H1 (cell line): ENCODE data around the gene ATG16L2. TPM values are rescaled to one million over a fixed set of nuclear protein-coding genes. Genes with fewer than 3 reads are reported as not detected.
"Not testable (repeated sequence)": the region's sequence is repeated elsewhere in the genome, so short reads cannot be mapped to it uniquely, and the experiment has no call there.

ENCODE experiments used
- CTCF ChIA-PET: fragments of 300-600 bp; sonication (Branson Sonifier 250); formaldehyde crosslinking; loops from one replicate; lab custom pipeline; 2021; ENCODE audit not compliant: partially characterized antibody; lab: Charles Lee
- POLR2A ChIA-PET: fragments of 300-600 bp; sonication (Branson Sonifier 250); formaldehyde crosslinking; loops from one replicate; lab custom pipeline; 2021; ENCODE audit warnings: inconsistent platforms; ENCODE audit not compliant: partially characterized antibody; lab: Charles Lee
- DNase-seq, 2 experiments: peaks; one replicate each; pipeline versions ENCODE4 v3.0.0 to v3.0.0-alpha.2; 2010 to 2022; ENCODE audit warnings: low spot score in 2 of 2, low read depth in 1 of 2, mixed read lengths in 1 of 2
- FAIRE-seq: peaks from 2 replicates; lab custom pipeline; 2011; peaks lifted over from hg19 to GRCh38; lab: Jason Lieb, UNC
- H2AFZ ChIP-seq: 2 replicates; pipeline ENCODE4 v1.8.1; 2012; ENCODE audit warnings: low read length, inconsistent platforms
- H2AK5ac ChIP-seq: 2 replicates; pipeline ENCODE4 v1.6.1; 2013; ENCODE audit warnings: low read depth, low read length
- H2BK120ac ChIP-seq: replicated peaks from 2 replicates; pipeline ENCODE3; 2013; ENCODE audit warnings: low read depth, low read length, inconsistent platforms
- H2BK12ac ChIP-seq: 2 replicates; pipeline ENCODE4 v1.6.1; 2013; ENCODE audit warnings: low read depth, low read length
- H2BK15ac ChIP-seq: 2 replicates; pipeline ENCODE4 v1.6.1; 2013; ENCODE audit warnings: low read length
- H2BK20ac ChIP-seq: 2 replicates; pipeline ENCODE4 v1.6.1; 2013; ENCODE audit warnings: low read length
- H2BK5ac ChIP-seq: 2 replicates; pipeline ENCODE4 v1.6.1; 2013; ENCODE audit warnings: low read depth, low read length
- H3K14ac ChIP-seq: 2 replicates; pipeline ENCODE4 v1.6.1; 2013; ENCODE audit warnings: inconsistent platforms; ENCODE audit not compliant: insufficient read length
- H3K18ac ChIP-seq: 2 replicates; pipeline ENCODE4 v1.6.1; 2013; ENCODE audit warnings: low read length; ENCODE audit errors: extremely low read depth
- H3K23ac ChIP-seq: 2 replicates; pipeline ENCODE4 v1.6.1; 2013; ENCODE audit warnings: inconsistent platforms; ENCODE audit not compliant: insufficient read length
- H3K23me2 ChIP-seq: 2 replicates; pipeline ENCODE4 v1.6.1; 2013; ENCODE audit warnings: low read depth, low read length
- H3K27ac ChIP-seq: 2 replicates; pipeline ENCODE4 v1.6.1; 2011; ENCODE audit warnings: low read depth, low read length, inconsistent platforms
- H3K27me3 ChIP-seq, 4 experiments: replicated peaks in 1 of 4; 1 replicate in 1 of 4; 2 replicates in 3 of 4; pipeline versions ENCODE4 v1.6.1 to v1.8.1; 2011 to 2013; ENCODE audit warnings: low read length in 3 of 4, mild to moderate bottlenecking in 3 of 4, inconsistent platforms in 2 of 4, mixed read lengths in 2 of 4, moderate library complexity in 1 of 4; ENCODE audit not compliant: control insufficient read depth in 3 of 4, insufficient read depth in 3 of 4; ENCODE audit errors: extremely low read depth in 1 of 4
- H3K36me3 ChIP-seq, 4 experiments: 2 replicates each; pipeline versions ENCODE4 v1.6.1 to v1.8.1; 2011 to 2013; ENCODE audit warnings: mild to moderate bottlenecking in 4 of 4, low read length in 3 of 4, moderate library complexity in 2 of 4, control low read depth in 1 of 4, inconsistent platforms in 1 of 4; ENCODE audit not compliant: insufficient read depth in 4 of 4, control insufficient read depth in 2 of 4
- H3K4ac ChIP-seq: replicated peaks from 2 replicates; pipeline ENCODE3; 2013; ENCODE audit warnings: low read length, low read depth, mixed read lengths, inconsistent platforms; ENCODE audit not compliant: insufficient read length
- H3K4me1 ChIP-seq, 4 experiments: replicated peaks in 1 of 4; 1 replicate in 1 of 4; 2 replicates in 3 of 4; pipeline versions ENCODE4 v1.6.1 to v1.8.1; 2011 to 2013; ENCODE audit warnings: low read length in 3 of 4, inconsistent platforms in 2 of 4, mixed read lengths in 1 of 4; ENCODE audit not compliant: insufficient read depth in 4 of 4, control insufficient read depth in 3 of 4
- H3K4me2 ChIP-seq, 2 experiments: 2 replicates each; pipeline versions ENCODE4 v1.6.1 to v1.8.1; 2011 to 2013; ENCODE audit warnings: low read depth in 2 of 2, low read length in 2 of 2, control low read depth in 1 of 2, inconsistent platforms in 1 of 2, mild to moderate bottlenecking in 1 of 2; ENCODE audit not compliant: insufficient read depth in 1 of 2
- H3K4me3 ChIP-seq, 4 experiments: fragments of 200-600, 300-600 bp in 1 of 4; sonication (generic), shearing (Covaris generic), sonication (Bioruptor Twin) in 1 of 4; 2 replicates each; pipeline versions ENCODE4 v1.5.1 to v1.8.1; 2011 to 2016; ENCODE audit warnings: low read length in 4 of 4, low read depth in 3 of 4, control low read depth in 2 of 4, inconsistent platforms in 2 of 4, mild to moderate bottlenecking in 2 of 4, mixed read lengths in 1 of 4, moderate library complexity in 1 of 4; ENCODE audit not compliant: insufficient read depth in 2 of 4; ENCODE audit errors: extremely low read depth in 1 of 4
- H3K56ac ChIP-seq: replicated peaks from 2 replicates; pipeline ENCODE3; 2013; ENCODE audit warnings: low read depth, mild to moderate bottlenecking, mixed read lengths, low read length, inconsistent platforms; ENCODE audit not compliant: insufficient read length
- H3K79me1 ChIP-seq: 2 replicates; pipeline ENCODE4 v1.6.1; 2013; ENCODE audit warnings: low read depth, low read length, control low read depth
- H3K79me2 ChIP-seq, 2 experiments: 2 replicates each; pipeline versions ENCODE4 v1.6.1 to v1.8.1; 2012 to 2013; ENCODE audit warnings: low read length in 2 of 2, mild to moderate bottlenecking in 2 of 2, inconsistent platforms in 1 of 2; ENCODE audit not compliant: insufficient read depth in 2 of 2, control insufficient read depth in 1 of 2
- H3K9ac ChIP-seq, 4 experiments: replicated peaks in 1 of 4; 1 replicate in 1 of 4; 2 replicates in 3 of 4; pipeline versions ENCODE4 v1.6.1 to v1.8.1; 2011 to 2013; ENCODE audit warnings: low read depth in 3 of 4, low read length in 3 of 4, control low read depth in 2 of 4, mild to moderate bottlenecking in 2 of 4, moderate library complexity in 2 of 4, inconsistent platforms in 1 of 4; ENCODE audit errors: extremely low read depth in 1 of 4
- H3K9me3 ChIP-seq, 2 experiments: 2 replicates each; pipeline versions ENCODE4 v1.6.1 to v1.8.1; 2012 to 2013; ENCODE audit warnings: mild to moderate bottlenecking in 2 of 2, moderate library complexity in 2 of 2, control low read depth in 1 of 2, inconsistent platforms in 1 of 2, low read depth in 1 of 2, low read length in 1 of 2, mixed read lengths in 1 of 2; ENCODE audit not compliant: insufficient read depth in 2 of 2
- H4K20me1 ChIP-seq, 2 experiments: replicated peaks in 1 of 2; 2 replicates each; pipeline versions ENCODE3 to v1.8.1; 2011 to 2013; ENCODE audit warnings: inconsistent platforms in 2 of 2, low read length in 2 of 2, mild to moderate bottlenecking in 1 of 2; ENCODE audit not compliant: insufficient read depth in 2 of 2, control insufficient read depth in 1 of 2
- H4K5ac ChIP-seq: 2 replicates; pipeline ENCODE4 v1.6.1; 2013; ENCODE audit warnings: low read length, low read depth, mixed read lengths, inconsistent platforms; ENCODE audit not compliant: insufficient read length
- H4K8ac ChIP-seq: 2 replicates; pipeline ENCODE4 v1.8.0; 2013; ENCODE audit warnings: mild to moderate bottlenecking, moderate library complexity, low read length, inconsistent platforms; ENCODE audit not compliant: insufficient read depth; ENCODE audit errors: extremely low read depth
- H4K91ac ChIP-seq: replicated peaks from 2 replicates; pipeline ENCODE3; 2013; ENCODE audit warnings: low read length, mixed read lengths, inconsistent platforms; ENCODE audit not compliant: insufficient read length
- CREB1 ChIP-seq: IDR thresholded peaks from 2 replicates; pipeline ENCODE4 v1.6.1; 2012; ENCODE audit warnings: inconsistent platforms
- EZH2 ChIP-seq: fragments of 200-600 bp; sonication (generic); IDR thresholded peaks from 2 replicates; pipeline ENCODE4 v1.7.1; 2012; ENCODE audit warnings: low read depth, mild to moderate bottlenecking, moderate library complexity, low read length, inconsistent platforms; ENCODE audit not compliant: severe bottlenecking
- MAFK ChIP-seq: IDR thresholded peaks from 2 replicates; pipeline ENCODE4 v1.6.1; 2012; ENCODE audit warnings: low read depth, mild to moderate bottlenecking, improper control_type of control experiment, low read length
- NANOG ChIP-seq: IDR thresholded peaks from 2 replicates; pipeline ENCODE4 v1.6.1; 2011; ENCODE audit warnings: low read length, low read depth, mild to moderate bottlenecking, inconsistent platforms; ENCODE audit not compliant: insufficient read depth, poor library complexity, severe bottlenecking
- POLR2A ChIP-seq, 2 experiments: IDR thresholded peaks; 1 replicate in 1 of 2; 2 replicates in 1 of 2; pipeline ENCODE4 v1.6.1; 2011; ENCODE audit warnings: low read depth in 2 of 2, low read length in 2 of 2, mild to moderate bottlenecking in 2 of 2; ENCODE audit errors: control extremely low read depth in 1 of 2
- RAD21 ChIP-seq, 2 experiments: IDR thresholded peaks in 1 of 2; conservative IDR thresholded peaks in 1 of 2; 2 replicates each; pipeline ENCODE4 v1.6.1; 2011; ENCODE audit warnings: low read depth in 2 of 2, low read length in 2 of 2, improper control_type of control experiment in 1 of 2, inconsistent platforms in 1 of 2, mild to moderate bottlenecking in 1 of 2, moderate library complexity in 1 of 2
- RFX5 ChIP-seq: IDR thresholded peaks from 2 replicates; pipeline ENCODE4 v1.6.1; 2011; ENCODE audit warnings: low read depth, low read length, improper control_type of control experiment, borderline replicate concordance
- TBP ChIP-seq: IDR thresholded peaks from 2 replicates; pipeline ENCODE4 v1.6.1; 2011; ENCODE audit warnings: low read depth, low read length, improper control_type of control experiment
- TCF12 ChIP-seq: IDR thresholded peaks from 2 replicates; pipeline ENCODE4 v1.6.1; 2011; ENCODE audit warnings: low read depth, mild to moderate bottlenecking, low read length
- WGBS, 2 experiments: shearing (Covaris generic) in 1 of 2; methylation state at CpG; one replicate each; pipeline versions ENCODE4 v1.1.6 to v1.1.7; 2013 to 2015; ENCODE audit warnings: low lambda C conversion rate in 2 of 2, mixed read lengths in 2 of 2, inconsistent platforms in 1 of 2, low coverage in 1 of 2, missing lambda C conversion rate in 1 of 2; ENCODE audit not compliant: insufficient replicate concordance in 2 of 2, insufficient coverage in 1 of 2, insufficient read length in 1 of 2; ENCODE audit errors: extremely low coverage in 1 of 2, missing lambda C conversion rate in 1 of 2; 5-methylcytosine and 5-hydroxymethylcytosine counted together
- polyA plus RNA-seq, 7 experiments: library from polyadenylated mRNA; depleted of rRNA in 3 of 7; stranded (reverse) in 5 of 7; unstranded in 2 of 7; fragments of >200 nt in 5 of 7; fragments of 200-250 nt in 2 of 7; gene quantifications; 1 replicate in 5 of 7; 2 replicates in 1 of 7; 4 replicates in 1 of 7; pipeline versions ENCODE4 v1.2.1 to v1.2.3, GENCODE V29; 2011 to 2013; ENCODE audit warnings: missing spikeins in 2 of 7, mixed read lengths in 2 of 7
- total RNA-seq: library from RNA; stranded (reverse); fragmentation: NEBNext Ultra II Directional; extraction: Animal tissue kit (Norgen Biotek cat#: 25700); gene quantifications from 2 replicates; pipeline ENCODE4 v1.2.1, GENCODE V29; 2021
- TF ChIP-seq, protein P1 (sequence below): IDR thresholded peaks from 2 replicates; pipeline ENCODE4 v1.6.1; 2012; ENCODE audit warnings: inconsistent platforms

ATG16L2 gene
- total and polyA plus RNA-seq, 2 of the 8 experiments (the other 6 are each of a cell fraction or from before 2014, with no cell fraction given), result 11.0 to 18.5 TPM

DNA sequence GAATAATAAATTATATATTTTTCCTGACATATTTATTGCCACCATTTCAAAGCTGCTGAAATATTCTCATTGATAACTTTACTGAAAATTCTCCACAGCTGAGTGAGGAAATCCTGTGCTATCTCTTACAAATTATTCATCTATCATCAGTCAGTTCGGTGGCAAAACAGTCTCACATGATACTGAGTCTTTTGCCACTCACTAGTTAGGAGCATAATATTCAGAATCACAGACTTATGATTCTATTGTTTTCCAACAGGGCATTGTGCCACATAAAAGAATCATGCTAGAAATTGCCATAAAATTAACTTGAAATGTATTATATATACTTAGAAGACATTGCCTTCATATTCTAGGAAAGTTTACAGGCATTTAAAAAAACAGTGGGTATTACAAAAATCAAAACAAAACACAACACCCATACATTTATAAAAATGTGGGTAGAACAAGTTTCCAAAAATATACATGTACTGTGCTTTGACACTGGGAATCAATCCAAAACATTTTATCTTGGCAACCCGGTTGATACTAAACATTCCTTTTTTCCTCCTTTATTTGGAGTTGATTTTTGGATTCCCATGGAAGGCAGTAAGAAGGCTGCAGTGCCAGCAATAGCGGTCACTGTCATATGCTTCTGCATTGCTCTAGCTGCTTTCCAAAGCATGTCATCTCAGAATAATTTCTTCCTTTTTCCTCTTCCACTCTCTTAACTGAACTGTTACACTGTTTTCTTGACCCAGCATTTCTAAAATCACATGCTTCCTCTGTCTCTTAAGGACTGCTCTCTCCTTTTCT is 42.5 kb downstream of the ATG16L2 start (continued):
- no peak for TF ChIP-seq CREB1
- no peak for TF ChIP-seq TCF12
- no peak for TF ChIP-seq EZH2
- TF ChIP-seq, protein P1, sequence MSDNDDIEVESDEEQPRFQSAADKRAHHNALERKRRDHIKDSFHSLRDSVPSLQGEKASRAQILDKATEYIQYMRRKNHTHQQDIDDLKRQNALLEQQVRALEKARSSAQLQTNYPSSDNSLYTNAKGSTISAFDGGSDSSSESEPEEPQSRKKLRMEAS, result no peak
- no peak for TF ChIP-seq RAD21 (IDR thresholded peaks at IDR 0.05 in 1 of 2, conservative IDR thresholded peaks at IDR 0.05 in 1 of 2; ENCODE audit: low read depth in 2 of 2, low read length in 2 of 2)
- TF ChIP-seq TBP, result no peak
- TF ChIP-seq RFX5, result no peak
- TF ChIP-seq NANOG, result no peak
- TF ChIP-seq POLR2A (IDR thresholded peaks at IDR 0.05; ENCODE audit: control extremely low read depth in 1 of 2, low read depth in 2 of 2, low read length in 2 of 2), result no peak
- TF ChIP-seq MAFK, result no peak

DNA sequence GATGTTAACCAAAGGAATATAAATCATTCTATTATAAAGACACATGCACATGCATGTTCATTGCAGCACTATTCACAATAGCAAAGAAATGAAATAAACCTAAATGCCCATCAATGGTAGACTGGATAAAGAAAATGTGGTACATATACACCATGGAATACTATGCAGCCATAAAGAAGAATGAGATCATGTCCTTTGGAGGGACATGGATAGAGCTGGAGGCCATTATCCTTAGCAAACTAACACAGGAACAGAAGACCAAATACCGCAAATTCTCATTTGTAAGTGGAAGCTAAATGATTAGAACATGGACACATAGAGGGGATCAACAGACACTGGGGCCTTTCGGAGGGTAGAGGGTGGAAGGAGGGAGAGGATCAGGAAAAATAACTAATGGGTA is 44.1 kb downstream of the ATG16L2 start:
- H3K79me2 ChIP-seq, H4K20me1 ChIP-seq, FAIRE-seq, H2BK20ac ChIP-seq, H3K4me2 ChIP-seq, H3K4ac ChIP-seq, H3K18ac ChIP-seq, H3K36me3 ChIP-seq, H2BK15ac ChIP-seq, DNase-seq, H3K23me2 ChIP-seq, H2AK5ac ChIP-seq, H2AFZ ChIP-seq, H3K9me3 ChIP-seq, H2BK12ac ChIP-seq, H2BK5ac ChIP-seq, H3K79me1 ChIP-seq, POLR2A ChIA-PET, H3K27me3 ChIP-seq, H3K23ac ChIP-seq, H4K8ac ChIP-seq, H2BK120ac ChIP-seq, H3K56ac ChIP-seq, H3K27ac ChIP-seq, H4K91ac ChIP-seq, H3K4me3 ChIP-seq, H3K4me1 ChIP-seq, H4K5ac ChIP-seq, H3K9ac ChIP-seq, H3K14ac ChIP-seq: not testable (repeated sequence)
- CTCF ChIA-PET, result interaction anchor here (1.2 to 2.6 kb wide), 4 partner anchors 17 to 327 kb away, joined by 3 to 11 read pairs (median 5); no protein-coding TSS in a partner anchor
- WGBS, 2 experiments, result 86% methylated on average over 2 of the region's 2 CpGs; no CpG with 5 or more reads in 1 of the 2 experiments
